ENCODE measurements around the gene CLEC4M. TPM values are rescaled to one million over a fixed set of nuclear protein-coding genes. Genes with fewer than 3 reads are reported as not detected.

The CLEC4M gene
- total RNA-seq, 1 experiment from 2014 or later = not detected

GRCh38 chr19:7746903-7747884, 15.8 kb upstream of the CLEC4M start, which contains the start of gene CD209:
Gene CD209, minus strand, starts transcription at chr19:7747534. Its CDS starts 23 bp downstream, at chr19:7747511.
- intact Hi-C loops (cut with micrococcal nuclease) = no loop called here
- CTCF ChIA-PET = no interaction called here
- Histone ChIP-seq H3F3A (ENCODE audit: low read length, unreplicated experiment) (no peaks in the 10 kb centered on the region), H3K79me2 (ENCODE audit: low read length) (no peaks in the 10 kb centered on the region), H3K4me3 (ENCODE audit: low read length) (no peak within 1 kb of the TSS), H4K20me1 (ENCODE audit: low read length) (no peaks in the 10 kb centered on the region), H3K36me3 (ENCODE audit: low read depth, low read length) (no peaks in the 10 kb centered on the region), H3K27ac (ENCODE audit: low read length) (no peak within 1 kb of the TSS), H3K27me3 (ENCODE audit: low read length) (peaks cover 20% of the 10 kb centered on the region), H3K4me1 (ENCODE audit: insufficient read depth, low read length) (no peaks in the 10 kb centered on the region), H2AFZ (ENCODE audit: low read length) (no peak within 1 kb of the TSS), H3K9ac (ENCODE audit: low read length) (no peak within 1 kb of the TSS), H3K9me3 (ENCODE audit: low read length) (no peaks in the 10 kb centered on the region), H3K4me2 (ENCODE audit: low read length) (no peak within 1 kb of the TSS), H3K9me2 (replicated peaks; ENCODE audit: low read length) (no peaks in the 10 kb centered on the region)
- POLR2A ChIA-PET (ENCODE audit: unreplicated experiment) = no interaction called here
- no peak for TF ChIP-seq EZH2 (IDR thresholded peaks at IDR 0.05; ENCODE audit: low read length, unreplicated experiment)
- no peak for TF ChIP-seq EZH2phosphoT487 (IDR thresholded peaks at IDR 0.05; ENCODE audit: borderline replicate concordance, low read length)
- TF ChIP-seq, protein P1, sequence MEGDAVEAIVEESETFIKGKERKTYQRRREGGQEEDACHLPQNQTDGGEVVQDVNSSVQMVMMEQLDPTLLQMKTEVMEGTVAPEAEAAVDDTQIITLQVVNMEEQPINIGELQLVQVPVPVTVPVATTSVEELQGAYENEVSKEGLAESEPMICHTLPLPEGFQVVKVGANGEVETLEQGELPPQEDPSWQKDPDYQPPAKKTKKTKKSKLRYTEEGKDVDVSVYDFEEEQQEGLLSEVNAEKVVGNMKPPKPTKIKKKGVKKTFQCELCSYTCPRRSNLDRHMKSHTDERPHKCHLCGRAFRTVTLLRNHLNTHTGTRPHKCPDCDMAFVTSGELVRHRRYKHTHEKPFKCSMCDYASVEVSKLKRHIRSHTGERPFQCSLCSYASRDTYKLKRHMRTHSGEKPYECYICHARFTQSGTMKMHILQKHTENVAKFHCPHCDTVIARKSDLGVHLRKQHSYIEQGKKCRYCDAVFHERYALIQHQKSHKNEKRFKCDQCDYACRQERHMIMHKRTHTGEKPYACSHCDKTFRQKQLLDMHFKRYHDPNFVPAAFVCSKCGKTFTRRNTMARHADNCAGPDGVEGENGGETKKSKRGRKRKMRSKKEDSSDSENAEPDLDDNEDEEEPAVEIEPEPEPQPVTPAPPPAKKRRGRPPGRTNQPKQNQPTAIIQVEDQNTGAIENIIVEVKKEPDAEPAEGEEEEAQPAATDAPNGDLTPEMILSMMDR (conservative IDR thresholded peaks at IDR 0.05; ENCODE audit: low read depth, low read length) = no peak
- no peak for ATAC-seq
- no peak for DNase-seq
- no TSS peak for BruUV-seq (replicated peaks)

- BruUV-seq (replicated peaks) = no TSS peak
- no peak overlapping the region for H3K4me3 ChIP-seq (ENCODE audit: low read length)
- ATAC-seq (no peak), DNase-seq (no peak)
- no peaks in the 10 kb centered on the region for H4K20me1 ChIP-seq (ENCODE audit: low read length)
- intact Hi-C loops (cut with micrococcal nuclease) = loop anchor here (1.0 kb wide), 1 partner anchor 51 kb away; no protein-coding TSS in a partner anchor
- H3K27ac ChIP-seq (ENCODE audit: low read length) = no peak overlapping the region
- H3K27me3 ChIP-seq (ENCODE audit: low read length) = peaks cover 15% of the 10 kb centered on the region
- H3K4me1 ChIP-seq (ENCODE audit: insufficient read depth, low read length) = no peaks in the 10 kb centered on the region
- H3K79me2 ChIP-seq (ENCODE audit: low read length) = no peaks in the 10 kb centered on the region
- POLR2A ChIA-PET (ENCODE audit: unreplicated experiment) = no interaction called here
- H3K9me3 ChIP-seq (ENCODE audit: low read length) = no peaks in the 10 kb centered on the region
- no peaks in the 10 kb centered on the region for H3F3A ChIP-seq (ENCODE audit: low read length, unreplicated experiment)
- H3K9me2 ChIP-seq (replicated peaks; ENCODE audit: low read length) = no peaks in the 10 kb centered on the region
- CTCF ChIA-PET = no interaction called here
- no peaks in the 10 kb centered on the region for H3K36me3 ChIP-seq (ENCODE audit: low read depth, low read length)
- no peak overlapping the region for H3K4me2 ChIP-seq (ENCODE audit: low read length)
- no peak overlapping the region for H3K9ac ChIP-seq (ENCODE audit: low read length)
- TF ChIP-seq EZH2 (IDR thresholded peaks at IDR 0.05; ENCODE audit: low read length, unreplicated experiment) (no peak), EZH2phosphoT487 (IDR thresholded peaks at IDR 0.05; ENCODE audit: borderline replicate concordance, low read length) (no peak)
- TF ChIP-seq, protein P1 (conservative IDR thresholded peaks at IDR 0.05; ENCODE audit: low read depth, low read length) = no peak
- H2AFZ ChIP-seq (ENCODE audit: low read length) = no peak overlapping the region
These were observed 14.9 kb upstream of the CLEC4M start for GRCh38 chr19:7748171-7748570.

DNA sequence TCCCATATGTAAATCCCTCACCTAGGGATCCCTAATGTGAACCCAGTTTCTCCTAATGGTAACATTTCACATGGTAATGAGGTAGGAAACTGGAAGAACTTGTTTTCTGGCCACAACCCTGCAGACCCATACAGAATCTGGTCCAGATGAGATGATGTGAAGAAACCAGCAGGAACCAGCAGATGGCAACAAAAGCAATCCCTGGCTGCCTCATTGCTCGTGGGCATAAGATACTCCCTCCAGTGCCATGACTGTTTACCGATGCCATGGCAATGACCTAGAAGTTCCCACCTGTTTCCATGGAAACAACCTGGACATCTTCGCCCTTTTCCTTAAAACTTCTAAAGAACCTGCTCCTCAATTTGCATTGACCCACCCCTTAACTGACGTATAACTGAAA, 14.3 kb upstream of the CLEC4M start:
- no TSS peak for BruUV-seq (replicated peaks)
- TF ChIP-seq, protein P1 (conservative IDR thresholded peaks at IDR 0.05; ENCODE audit: low read depth, low read length) = peak; percentile 77
- TF ChIP-seq EZH2 (IDR thresholded peaks at IDR 0.05; ENCODE audit: low read length, unreplicated experiment) = no peak
- Histone ChIP-seq H2AFZ (ENCODE audit: low read length) (no peak overlapping the region), H3K9me2 (replicated peaks; ENCODE audit: low read length) (no peaks in the 10 kb centered on the region), H3K4me3 (ENCODE audit: low read length) (no peak overlapping the region), H3F3A (ENCODE audit: low read length, unreplicated experiment) (no peaks in the 10 kb centered on the region), H3K9me3 (ENCODE audit: low read length) (no peaks in the 10 kb centered on the region), H3K79me2 (ENCODE audit: low read length) (no peaks in the 10 kb centered on the region), H3K36me3 (ENCODE audit: low read depth, low read length) (no peaks in the 10 kb centered on the region), H4K20me1 (ENCODE audit: low read length) (no peaks in the 10 kb centered on the region), H3K4me1 (ENCODE audit: insufficient read depth, low read length) (no peaks in the 10 kb centered on the region), H3K4me2 (ENCODE audit: low read length) (no peak overlapping the region), H3K9ac (ENCODE audit: low read length) (no peak overlapping the region), H3K27me3 (ENCODE audit: low read length) (peaks cover 11% of the 10 kb centered on the region), H3K27ac (ENCODE audit: low read length) (no peak overlapping the region)
- intact Hi-C loops (cut with micrococcal nuclease) = loop anchor here (1.0 kb wide), 1 partner anchor 51 kb away; no protein-coding TSS in a partner anchor
- peak; percentile 82 for DNase-seq
- ChIA-PET POLR2A (ENCODE audit: unreplicated experiment) (no interaction called here), CTCF (interaction anchor here (0.6 kb wide), 1 partner anchor 51 kb away, joined by 6 read pairs; no protein-coding TSS in a partner anchor)
- ATAC-seq = peak; percentile 86

All from PC-3 (cell line).